GM12892 (cell line): ENCODE data around the gene ARHGAP24.

Experiments used
- POLR2A ChIP-seq: IDR thresholded peaks from 2 replicates; pipeline ENCODE4 v1.6.1; 2011; ENCODE audit warnings: low read depth, low read length, control low read depth
- POLR2AphosphoS5 ChIP-seq: IDR thresholded peaks from 2 replicates; pipeline ENCODE4 v1.6.1; 2011; ENCODE audit warnings: low read depth, low read length, control low read depth
- TAF1 ChIP-seq: IDR thresholded peaks from 2 replicates; pipeline ENCODE4 v1.6.1; 2011; ENCODE audit warnings: low read depth, mild to moderate bottlenecking, control low read depth, low read length, borderline replicate concordance

DNA sequence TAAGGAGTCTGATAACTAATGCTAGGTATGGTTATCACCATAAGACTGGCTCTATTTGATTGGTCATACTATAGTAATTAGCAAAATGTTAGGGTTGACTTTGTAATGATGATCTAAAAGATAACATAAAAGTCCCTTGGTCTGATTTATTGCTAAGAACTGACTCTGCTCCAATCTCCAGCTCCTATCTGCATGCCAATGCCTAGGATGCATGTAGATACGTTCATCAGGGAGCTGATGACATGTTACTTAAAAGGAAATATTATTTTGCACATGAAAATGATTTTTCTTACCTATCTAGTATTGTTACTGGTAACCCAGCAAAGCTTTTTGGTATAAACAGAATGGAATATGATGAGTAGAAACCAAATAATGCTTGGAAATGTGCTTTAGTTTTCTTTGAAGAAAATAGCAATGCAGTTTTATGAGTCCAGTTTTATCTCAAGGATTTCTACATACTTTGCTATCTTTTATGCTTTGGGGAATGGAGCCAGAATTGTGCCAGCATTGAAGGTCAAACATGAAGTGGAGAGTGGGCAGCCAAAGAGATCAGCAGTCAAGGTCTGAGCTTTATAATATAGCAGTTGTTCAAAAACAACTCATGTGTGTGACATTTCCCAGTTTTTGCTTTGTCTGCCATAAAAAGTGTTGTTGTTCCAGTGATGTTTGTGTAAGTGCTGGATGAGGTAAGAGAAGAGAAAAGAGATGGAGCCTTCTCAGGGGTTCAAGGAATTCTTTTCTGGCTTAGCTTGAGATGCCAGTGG lies 121.0 kb downstream of the ARHGAP24 start:
- TF ChIP-seq POLR2A (no peak), POLR2AphosphoS5 (no peak), TAF1 (no peak)
